Measurements from ENCODE around the gene HOXB1. TPM values are rescaled to one million over a fixed set of nuclear protein-coding genes. Genes with fewer than 3 reads are reported as not detected.

HOXB1 gene
- total and polyA plus RNA-seq, 2 of the 13 experiments (the other 11 are each of a cell fraction or from before 2014, with no cell fraction given), result not detected

- TF ChIP-seq ZNF710 (CRISPR knock-in tag; IDR thresholded peaks at IDR 0.05; ENCODE audit: borderline replicate concordance), result no peak
- no peak for TF ChIP-seq SIN3B (IDR thresholded peaks at IDR 0.05; ENCODE audit: low read length)
- TF ChIP-seq ZNF597 (CRISPR knock-in tag; IDR thresholded peaks at IDR 0.05), result no peak
- TF ChIP-seq NFIB (CRISPR knock-in tag; IDR thresholded peaks at IDR 0.05; ENCODE audit: borderline replicate concordance), result no peak
- no peak for TF ChIP-seq SP1 (IDR thresholded peaks at IDR 0.05)
- TF ChIP-seq SP1 (CRISPR knock-in tag; IDR thresholded peaks at IDR 0.05), result no peak
- TF ChIP-seq RNF2 (conservative IDR thresholded peaks at IDR 0.05; ENCODE audit: low read depth), result no peak
- TF ChIP-seq EED (CRISPR knock-in tag; IDR thresholded peaks at IDR 0.05), result no peak
- no peak for TF ChIP-seq ZFP62 (CRISPR knock-in tag; IDR thresholded peaks at IDR 0.05)
- TF ChIP-seq MED1 (CRISPR knock-in tag; IDR thresholded peaks at IDR 0.05), result no peak
- no peak for TF ChIP-seq KDM3A (CRISPR knock-in tag; IDR thresholded peaks at IDR 0.05; ENCODE audit: low read depth)
- TF ChIP-seq, protein P1, sequence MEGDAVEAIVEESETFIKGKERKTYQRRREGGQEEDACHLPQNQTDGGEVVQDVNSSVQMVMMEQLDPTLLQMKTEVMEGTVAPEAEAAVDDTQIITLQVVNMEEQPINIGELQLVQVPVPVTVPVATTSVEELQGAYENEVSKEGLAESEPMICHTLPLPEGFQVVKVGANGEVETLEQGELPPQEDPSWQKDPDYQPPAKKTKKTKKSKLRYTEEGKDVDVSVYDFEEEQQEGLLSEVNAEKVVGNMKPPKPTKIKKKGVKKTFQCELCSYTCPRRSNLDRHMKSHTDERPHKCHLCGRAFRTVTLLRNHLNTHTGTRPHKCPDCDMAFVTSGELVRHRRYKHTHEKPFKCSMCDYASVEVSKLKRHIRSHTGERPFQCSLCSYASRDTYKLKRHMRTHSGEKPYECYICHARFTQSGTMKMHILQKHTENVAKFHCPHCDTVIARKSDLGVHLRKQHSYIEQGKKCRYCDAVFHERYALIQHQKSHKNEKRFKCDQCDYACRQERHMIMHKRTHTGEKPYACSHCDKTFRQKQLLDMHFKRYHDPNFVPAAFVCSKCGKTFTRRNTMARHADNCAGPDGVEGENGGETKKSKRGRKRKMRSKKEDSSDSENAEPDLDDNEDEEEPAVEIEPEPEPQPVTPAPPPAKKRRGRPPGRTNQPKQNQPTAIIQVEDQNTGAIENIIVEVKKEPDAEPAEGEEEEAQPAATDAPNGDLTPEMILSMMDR (CRISPR knock-in tag; IDR thresholded peaks at IDR 0.05), result no peak
- TF ChIP-seq PCBP1 (IDR thresholded peaks at IDR 0.05; ENCODE audit: borderline replicate concordance, low read depth, low read length), result no peak
- no peak for TF ChIP-seq ARNT (IDR thresholded peaks at IDR 0.05)
These were observed 13.3 kb downstream of the HOXB1 start (continued) for GRCh38 chr17:48517478-48517877.
